Choroid plexus epithelial cell (primary cell): ENCODE data around the gene RALGPS1.

Source experiments
- DNase-seq: peaks from one replicate; pipeline ENCODE4 v3.0.0-alpha.2; 2010; ENCODE audit warnings: low read depth
- H3K4me3 ChIP-seq: 2 replicates; pipeline ENCODE4 v1.5.1; 2011; ENCODE audit warnings: low read depth, mild to moderate bottlenecking, control low read depth, low read length, moderate library complexity
- CTCF ChIP-seq: conservative IDR thresholded peaks from 2 replicates; pipeline ENCODE4 v1.5.1; 2011; ENCODE audit warnings: low read depth, mild to moderate bottlenecking, control low read depth, inconsistent platforms, low read length, moderate library complexity

Gene RALGPS1

GRCh38 chr9:127092041-127092608 is 177.5 kb downstream of the RALGPS1 start:
- DNase-seq: peak; percentile 57
- no peak for TF ChIP-seq CTCF

GRCh38 chr9:127093319-127094020 is 178.9 kb downstream of the RALGPS1 start:
- no peak overlapping the region for H3K4me3 ChIP-seq
- TF ChIP-seq CTCF: no peak
- DNase-seq: no peak

More at GRCh38 chr9:127092041-127092608, 177.5 kb downstream of the RALGPS1 start:
- no peak overlapping the region for H3K4me3 ChIP-seq

GRCh38 chr9:127095411-127095810 is 180.8 kb downstream of the RALGPS1 start:
- no peak for TF ChIP-seq CTCF
- H3K4me3 ChIP-seq: no peak overlapping the region

GRCh38 chr9:127096208-127096607 is 181.6 kb downstream of the RALGPS1 start:
- peak; percentile 34 for DNase-seq
- H3K4me3 ChIP-seq: no peak overlapping the region
- TF ChIP-seq CTCF: no peak

More at GRCh38 chr9:127095411-127095810, 180.8 kb downstream of the RALGPS1 start:
- no peak for DNase-seq

GRCh38 chr9:127097683-127098082 is 183.1 kb downstream of the RALGPS1 start:
- TF ChIP-seq CTCF: no peak
- H3K4me3 ChIP-seq: no peak overlapping the region
- no peak for DNase-seq

- no peak for TF ChIP-seq CTCF
- DNase-seq: no peak
- H3K4me3 ChIP-seq: no peak overlapping the region
These were observed 184.5 kb downstream of the RALGPS1 start for GRCh38 chr9:127098916-127099553.

GRCh38 chr9:127099664-127100063 is 185.1 kb downstream of the RALGPS1 start:
- H3K4me3 ChIP-seq: no peak overlapping the region
- TF ChIP-seq CTCF: no peak
- DNase-seq: no peak
